Midbrain (tissue), 1 donor: ENCODE measurements around the gene FRA10AC1.

Experiments
- DNase-seq: peaks from one replicate; lab custom pipeline; 2025; lab: John Stamatoyannopoulos, UW

The FRA10AC1 gene, protein sequence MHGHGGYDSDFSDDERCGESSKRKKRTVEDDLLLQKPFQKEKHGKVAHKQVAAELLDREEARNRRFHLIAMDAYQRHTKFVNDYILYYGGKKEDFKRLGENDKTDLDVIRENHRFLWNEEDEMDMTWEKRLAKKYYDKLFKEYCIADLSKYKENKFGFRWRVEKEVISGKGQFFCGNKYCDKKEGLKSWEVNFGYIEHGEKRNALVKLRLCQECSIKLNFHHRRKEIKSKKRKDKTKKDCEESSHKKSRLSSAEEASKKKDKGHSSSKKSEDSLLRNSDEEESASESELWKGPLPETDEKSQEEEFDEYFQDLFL

DNA sequence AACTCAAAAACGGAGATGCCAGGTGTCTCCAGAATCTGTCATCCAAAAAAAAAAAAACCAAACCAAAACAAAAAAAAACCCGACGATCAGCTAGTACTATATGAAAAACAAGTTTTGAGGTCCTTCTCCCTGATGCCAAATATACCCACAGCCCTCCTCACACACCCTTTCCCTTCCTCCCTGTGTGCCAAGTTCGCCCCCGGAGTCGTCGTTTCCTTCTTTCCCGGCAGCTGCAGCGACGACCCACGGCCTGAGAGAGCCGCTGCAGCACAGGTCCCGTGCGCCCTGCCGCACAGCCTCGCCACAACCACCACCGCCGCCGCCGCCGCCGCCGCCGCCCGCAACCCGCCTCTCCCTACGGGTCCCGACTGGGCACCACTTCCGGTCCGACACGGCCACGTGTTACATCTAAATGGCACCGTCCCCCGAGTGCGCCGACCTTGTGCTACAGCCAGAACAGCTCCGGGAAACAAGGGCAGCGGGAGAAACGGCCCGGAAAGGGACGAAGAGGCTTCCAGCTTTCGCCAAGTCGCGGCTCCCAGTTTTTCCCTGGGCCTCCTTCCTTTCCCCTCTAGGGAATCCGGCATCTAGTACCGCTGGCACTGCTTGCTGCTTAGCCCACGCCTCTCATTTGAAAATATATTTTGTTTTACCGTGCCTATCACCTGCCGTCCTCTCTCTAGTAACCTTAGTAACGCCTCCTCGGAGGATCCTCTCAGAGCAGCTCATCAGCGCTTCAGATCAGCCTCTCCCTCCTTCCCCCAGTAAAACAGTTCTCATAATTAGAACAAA lies at the start of gene FRA10AC1:
Gene FRA10AC1, minus strand, starts transcription at position 383 of the 792 bp plus-strand sequence. CDS start 2,486 bp downstream, outside the sequence.
- peak; percentile 91 for DNase-seq

- DNase-seq = no peak
These were observed 49.4 kb upstream of the FRA10AC1 start for GRCh38 chr10:93751832-93752231.

DNA sequence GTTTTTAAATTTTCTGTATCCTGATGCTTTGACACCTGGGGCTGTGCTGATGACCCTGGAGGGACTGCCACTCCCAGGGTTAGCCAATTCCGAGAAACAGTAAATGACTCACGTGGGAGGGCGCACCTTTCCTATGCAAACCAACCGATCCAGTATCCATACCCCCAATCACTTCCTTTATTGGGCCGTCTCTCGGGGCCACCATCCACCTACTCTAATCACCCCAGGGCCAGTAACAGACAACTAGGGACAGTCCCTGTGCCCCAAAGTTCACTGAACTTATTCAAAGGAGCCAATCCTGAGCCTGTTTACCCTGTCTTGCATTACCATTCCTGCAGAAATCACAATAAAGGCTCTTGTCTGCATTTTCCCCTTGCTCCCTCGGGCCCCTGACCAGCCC lies 48.7 kb upstream of the FRA10AC1 start:
- no peak for DNase-seq

GRCh38 chr10:93749218-93749799 lies 46.9 kb upstream of the FRA10AC1 start:
- no peak for DNase-seq

- no peak for DNase-seq
These were observed 44.5 kb upstream of the FRA10AC1 start for GRCh38 chr10:93746844-93747284.

- peak; percentile 23 for DNase-seq
These were observed 43.1 kb upstream of the FRA10AC1 start for GRCh38 chr10:93745408-93746065.

GRCh38 chr10:93742633-93743349 lies 40.4 kb upstream of the FRA10AC1 start:
- no peak for DNase-seq

- no peak for DNase-seq
These were observed 39.0 kb upstream of the FRA10AC1 start for GRCh38 chr10:93741367-93741766.

DNA sequence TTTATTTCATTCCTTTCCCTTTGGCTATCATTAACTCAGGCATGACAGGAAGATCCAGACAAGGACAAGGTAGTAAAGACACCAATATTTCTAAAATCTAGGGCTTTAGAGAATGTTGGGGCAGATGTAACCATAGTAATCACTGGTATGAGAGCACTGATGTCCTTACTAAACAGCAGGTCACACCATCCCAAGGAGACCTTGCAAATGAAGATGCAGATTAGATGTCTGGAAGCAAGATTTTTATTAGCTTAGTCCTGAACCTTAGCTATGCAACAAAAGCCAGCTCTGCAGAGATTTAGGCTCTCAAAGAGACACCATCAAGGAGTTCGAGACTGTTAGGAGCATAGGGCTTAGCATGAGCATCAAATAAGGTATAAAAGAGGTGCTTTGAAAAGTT lies 23.6 kb upstream of the FRA10AC1 start:
- no peak for DNase-seq

DNA sequence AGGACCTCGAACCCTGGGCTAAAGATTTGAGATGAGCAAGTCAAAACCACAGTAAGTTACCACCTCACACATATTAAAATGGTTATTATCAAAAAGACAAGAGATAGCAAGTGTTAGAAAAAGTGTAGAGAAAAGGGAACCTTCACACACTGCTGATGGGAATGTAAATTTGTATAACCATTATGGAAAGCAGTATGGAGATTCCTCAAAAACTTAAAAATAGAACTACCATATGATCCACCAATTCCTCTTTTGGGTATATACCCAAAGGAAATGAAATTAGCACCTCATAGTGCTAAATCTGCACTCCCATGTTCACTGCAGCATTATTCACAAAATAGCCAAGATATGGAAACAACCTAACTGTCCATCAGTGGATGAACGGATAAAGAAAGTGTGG lies 20.8 kb upstream of the FRA10AC1 start:
- no peak for DNase-seq

DNA sequence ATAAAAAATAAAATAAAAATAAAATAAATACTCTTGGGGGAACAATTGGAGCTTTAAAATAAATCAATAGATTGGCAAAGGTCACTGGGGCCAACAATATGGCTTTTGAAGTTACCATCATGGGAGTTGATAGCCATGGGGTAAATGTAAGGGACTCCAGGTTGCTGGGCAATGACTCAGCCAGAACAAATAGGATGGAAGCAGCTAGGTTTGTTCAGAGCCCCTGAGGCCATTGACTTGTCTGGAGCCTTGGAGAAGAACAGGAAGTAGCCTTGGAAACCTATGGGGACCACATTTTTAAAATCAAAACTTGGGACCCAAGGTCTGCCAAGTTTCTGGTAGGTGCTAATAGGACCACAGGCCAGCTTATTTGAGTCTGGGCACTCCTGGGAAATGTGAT lies 20.2 kb upstream of the FRA10AC1 start:
- DNase-seq = no peak

- DNase-seq = no peak
These were observed 17.5 kb upstream of the FRA10AC1 start for GRCh38 chr10:93719901-93720300.

DNA sequence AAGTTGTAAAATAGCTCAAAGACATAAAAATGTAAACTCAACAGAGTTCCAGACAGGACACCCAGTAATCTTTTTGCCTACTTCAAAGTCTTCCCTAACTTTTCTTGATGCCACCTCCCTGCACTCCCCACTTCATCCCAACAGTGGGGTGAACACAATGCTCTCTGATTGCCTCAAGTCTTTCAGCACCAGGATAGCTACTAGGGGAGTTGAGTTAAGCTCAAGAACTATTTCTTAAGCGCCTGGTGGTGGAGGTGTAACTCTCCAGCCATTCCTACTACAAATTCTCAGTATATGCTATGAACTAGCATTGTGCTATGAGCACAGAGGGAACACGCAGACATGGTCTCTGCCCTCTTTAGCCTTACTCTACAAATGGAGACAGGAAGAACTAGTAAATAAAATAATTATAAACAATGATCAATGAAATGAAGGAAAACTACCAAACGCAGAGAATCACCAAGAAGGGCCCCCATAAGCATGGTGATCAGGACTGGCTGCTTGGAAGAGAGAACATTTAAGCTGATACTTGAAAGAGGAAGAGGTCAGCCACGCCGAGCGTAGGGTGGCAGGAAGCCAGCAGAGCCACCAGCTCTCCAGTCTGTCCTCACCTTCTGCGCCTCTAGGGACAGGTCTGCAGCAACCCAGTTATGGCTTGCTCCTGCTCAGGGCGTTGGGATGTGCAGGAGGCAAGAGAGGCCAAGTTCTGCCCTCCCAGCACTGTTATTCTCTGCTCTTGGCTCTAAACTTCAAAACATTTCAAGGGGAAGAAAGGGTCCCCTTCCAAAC lies 16.7 kb upstream of the FRA10AC1 start:
- DNase-seq = no peak

DNA sequence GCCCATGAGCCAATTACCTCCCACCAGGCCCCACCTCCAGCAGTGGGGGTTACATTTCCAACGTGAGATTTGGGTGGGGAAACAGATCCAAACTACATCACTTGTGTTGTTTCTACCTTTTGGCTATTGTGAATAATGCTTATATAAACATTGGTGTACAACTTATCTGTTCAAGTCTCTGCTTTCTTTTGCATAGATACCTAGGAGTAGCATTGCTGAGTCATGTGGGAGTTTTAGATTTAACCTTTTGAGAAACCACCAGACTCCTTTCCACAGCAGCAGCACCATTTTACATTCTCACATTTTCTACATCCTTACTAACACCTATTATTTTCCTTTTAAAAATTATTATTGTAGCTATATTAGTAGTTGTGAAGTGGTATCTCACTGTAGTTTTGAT lies 14.4 kb upstream of the FRA10AC1 start:
- no peak for DNase-seq

GRCh38 chr10:93715345-93715744 lies 13.0 kb upstream of the FRA10AC1 start:
- DNase-seq = no peak

DNA sequence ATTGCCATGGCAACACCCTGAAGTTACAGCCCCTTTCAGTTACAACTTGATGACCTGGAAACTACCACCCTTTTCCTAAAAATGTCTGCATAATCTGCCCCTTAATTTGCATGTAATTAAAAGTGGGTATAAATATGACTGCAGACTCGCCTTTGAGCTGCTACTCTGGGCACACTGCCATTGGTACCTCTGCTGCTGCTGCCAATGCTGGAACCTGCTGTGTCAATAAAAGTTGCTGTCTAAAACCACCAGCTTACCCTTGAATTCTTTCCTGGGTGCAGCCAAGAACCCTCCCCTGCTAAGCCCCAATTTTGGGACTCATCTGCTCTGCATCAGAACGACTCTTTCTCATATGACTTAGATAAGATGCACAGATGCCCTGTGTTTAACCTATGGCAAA lies 10.2 kb upstream of the FRA10AC1 start:
- DNase-seq = peak; percentile 0

DNA sequence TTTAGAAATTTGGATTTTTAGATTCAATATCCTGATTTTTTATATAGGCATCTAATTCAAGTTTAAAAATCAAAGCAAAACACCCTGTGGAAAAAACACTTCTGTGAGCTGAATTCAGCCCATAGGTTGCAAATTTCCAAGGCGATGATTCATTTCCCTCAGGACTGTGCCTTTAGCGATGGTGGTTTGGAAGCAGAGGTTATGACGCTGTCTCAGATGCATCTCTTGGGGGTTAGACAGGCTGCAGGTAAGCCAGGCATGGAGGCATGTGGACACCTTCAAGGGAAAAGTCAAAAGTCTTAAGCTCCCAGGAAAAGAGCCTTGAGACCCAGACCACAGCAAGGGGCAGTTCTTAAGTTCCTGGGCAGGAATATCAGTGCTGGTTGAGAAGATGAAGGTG lies 9.5 kb upstream of the FRA10AC1 start:
- no peak for DNase-seq

- no peak for DNase-seq
These were observed 8.0 kb upstream of the FRA10AC1 start for GRCh38 chr10:93710333-93710909.

DNA sequence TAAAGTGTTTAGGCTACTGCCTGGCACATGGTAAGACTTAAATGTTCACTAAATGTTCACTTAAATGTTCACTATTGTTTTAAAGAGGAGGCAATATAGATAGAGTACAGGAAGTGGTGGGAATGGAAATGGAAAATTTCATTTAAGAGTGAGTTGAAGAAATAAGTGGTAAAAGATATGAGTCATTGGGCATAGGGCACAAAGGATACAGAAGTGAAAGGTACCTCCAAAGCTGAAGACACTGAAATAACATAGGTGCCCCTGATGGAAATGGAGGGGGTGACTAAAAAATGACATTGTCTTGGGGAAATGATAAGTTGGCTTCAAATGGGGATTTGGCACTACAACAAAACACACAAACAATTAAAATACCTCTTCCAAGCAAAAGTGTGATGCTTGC lies 5.2 kb upstream of the FRA10AC1 start:
- no peak for DNase-seq

- DNase-seq = no peak
These were observed 2.1 kb upstream of the FRA10AC1 start for GRCh38 chr10:93704451-93704850.

GRCh38 chr10:93703841-93704240 lies 1.4 kb upstream of the FRA10AC1 start:
- no peak for DNase-seq
